GM12892 (cell line): ENCODE results near the gene WEE1.

ENCODE experiments used
- POLR2A ChIP-seq: IDR thresholded peaks from 2 replicates; pipeline ENCODE4 v1.6.1; 2011; ENCODE audit warnings: low read depth, low read length, control low read depth
- POLR2AphosphoS5 ChIP-seq: IDR thresholded peaks from 2 replicates; pipeline ENCODE4 v1.6.1; 2011; ENCODE audit warnings: low read depth, low read length, control low read depth
- TAF1 ChIP-seq: IDR thresholded peaks from 2 replicates; pipeline ENCODE4 v1.6.1; 2011; ENCODE audit warnings: low read depth, mild to moderate bottlenecking, control low read depth, low read length, borderline replicate concordance

DNA sequence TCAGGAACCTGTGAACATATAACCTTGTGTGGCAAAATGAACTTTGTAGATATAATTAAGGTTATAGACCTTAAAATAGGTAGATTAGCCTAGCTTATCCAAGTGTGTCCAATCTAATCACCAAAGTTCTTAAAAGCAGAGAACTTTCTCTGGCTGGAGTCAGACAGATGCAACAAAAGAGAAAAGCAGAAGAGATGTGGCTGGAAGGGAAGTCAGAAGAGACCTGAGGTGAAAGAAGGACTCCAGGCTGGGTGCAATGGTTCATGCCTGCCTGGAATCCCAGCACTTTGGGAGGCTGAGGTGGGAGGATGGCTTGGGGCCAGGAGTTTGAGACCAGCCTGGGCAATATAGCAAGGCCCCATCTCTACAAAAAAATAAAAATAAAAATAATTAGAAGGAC is 51.0 kb downstream of the WEE1 start:
- TF ChIP-seq POLR2AphosphoS5 = no peak
- TF ChIP-seq TAF1 = no peak
- no peak for TF ChIP-seq POLR2A
